Stimulated activated CD4-positive, alpha-beta T cell treated with anti-CD3 and anti-CD28 coated beads, Interleukin-2, amount 100 ng/mL, for 48 hours (primary cell): Measurements from ENCODE around the gene STING1.
"Not testable (repeated sequence)": the region's sequence is repeated elsewhere in the genome, so short reads cannot be mapped to it uniquely, and the experiment has no call there.

Source experiments
- DNase-seq, 2 donors: peaks; one replicate each; pipeline ENCODE4 v3.0.0-alpha.2; 2020

Gene STING1

GRCh38 chr5:139461176-139461575, 21.4 kb downstream of the STING1 start:
- DNase-seq: no peak

GRCh38 chr5:139460455-139460854, 22.1 kb downstream of the STING1 start:
- DNase-seq: no peak

GRCh38 chr5:139459451-139459934, 23.1 kb downstream of the STING1 start:
- no peak for DNase-seq

GRCh38 chr5:139458580-139459407, 23.8 kb downstream of the STING1 start:
- DNase-seq: peak; percentile 58 to 60

DNA sequence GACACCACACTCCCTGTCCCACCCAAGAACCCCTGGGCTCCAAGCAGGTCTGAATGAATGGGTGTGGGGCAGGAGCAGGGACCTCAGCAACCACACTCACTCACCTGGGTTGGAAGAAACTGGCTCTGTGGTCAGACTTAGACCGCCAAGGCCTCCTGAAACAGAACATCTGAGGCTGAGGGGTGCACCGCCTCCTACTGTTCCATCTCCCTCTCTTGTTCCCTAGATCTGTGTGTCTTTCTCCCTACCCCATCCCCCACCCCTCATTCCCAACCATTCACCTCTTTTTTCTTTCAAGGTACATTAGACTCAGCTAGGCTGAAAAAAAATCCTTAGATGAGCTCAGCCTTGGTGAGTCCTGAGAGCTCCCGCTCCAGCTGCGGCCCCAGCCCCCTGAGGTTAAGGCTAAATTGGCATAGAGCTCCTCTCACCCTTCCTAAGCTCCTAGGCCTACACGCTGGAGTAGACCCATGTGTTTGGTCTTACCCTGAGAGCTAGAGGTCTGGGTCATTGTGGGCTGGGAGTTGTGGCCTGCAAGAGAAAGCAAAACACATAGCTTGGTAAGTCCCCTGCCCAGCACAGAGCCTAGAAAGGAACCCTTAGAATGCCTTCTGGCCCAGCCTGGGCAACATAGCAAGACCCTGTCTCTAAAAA, 24.8 kb downstream of the STING1 start:
- DNase-seq: no peak

DNA sequence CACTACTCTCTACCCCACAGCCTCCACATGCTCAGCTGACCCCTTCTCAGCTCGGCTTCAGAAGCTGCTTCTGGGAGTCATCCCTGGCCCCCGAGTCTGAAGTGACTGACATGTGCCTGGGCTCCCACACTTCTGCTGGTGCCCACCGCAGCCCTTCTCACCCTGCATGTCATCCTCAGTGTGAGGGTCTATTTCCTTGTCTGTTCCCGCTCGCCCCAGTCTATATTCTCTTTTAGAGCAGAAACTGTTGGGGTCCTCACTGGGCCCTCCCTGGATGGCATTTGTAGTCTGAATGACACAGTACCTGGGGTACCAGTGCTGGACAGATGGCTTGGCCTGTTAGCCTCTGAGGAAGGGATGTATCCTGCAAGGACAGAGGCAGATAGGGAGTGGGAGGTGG, 25.3 kb downstream of the STING1 start:
- DNase-seq: no peak

DNA sequence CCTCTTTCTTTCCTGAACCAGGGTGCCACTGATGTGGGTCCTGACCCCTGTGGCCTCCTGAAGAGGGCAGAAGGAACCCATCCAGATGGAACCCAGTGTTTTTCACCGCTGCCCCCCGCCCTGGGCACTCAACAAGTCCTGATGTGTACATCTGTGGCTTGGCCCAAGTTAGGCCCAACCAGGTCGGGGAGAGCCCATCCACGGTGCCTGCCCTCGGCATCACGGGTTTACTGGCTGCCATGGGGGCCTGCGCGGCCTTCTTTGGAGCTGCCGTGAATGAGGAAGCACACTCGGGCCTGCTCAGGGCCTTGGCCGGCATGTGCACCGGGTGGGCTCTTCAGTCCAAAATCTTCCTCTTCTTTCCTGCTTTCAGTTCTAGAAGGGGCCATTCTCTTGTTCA, 25.8 kb downstream of the STING1 start:
- no peak for DNase-seq

- DNase-seq: no peak
Measured at GRCh38 chr5:139454568-139455290, 27.8 kb downstream of the STING1 start.

GRCh38 chr5:139453683-139454567, 28.6 kb downstream of the STING1 start:
- no peak for DNase-seq

DNA sequence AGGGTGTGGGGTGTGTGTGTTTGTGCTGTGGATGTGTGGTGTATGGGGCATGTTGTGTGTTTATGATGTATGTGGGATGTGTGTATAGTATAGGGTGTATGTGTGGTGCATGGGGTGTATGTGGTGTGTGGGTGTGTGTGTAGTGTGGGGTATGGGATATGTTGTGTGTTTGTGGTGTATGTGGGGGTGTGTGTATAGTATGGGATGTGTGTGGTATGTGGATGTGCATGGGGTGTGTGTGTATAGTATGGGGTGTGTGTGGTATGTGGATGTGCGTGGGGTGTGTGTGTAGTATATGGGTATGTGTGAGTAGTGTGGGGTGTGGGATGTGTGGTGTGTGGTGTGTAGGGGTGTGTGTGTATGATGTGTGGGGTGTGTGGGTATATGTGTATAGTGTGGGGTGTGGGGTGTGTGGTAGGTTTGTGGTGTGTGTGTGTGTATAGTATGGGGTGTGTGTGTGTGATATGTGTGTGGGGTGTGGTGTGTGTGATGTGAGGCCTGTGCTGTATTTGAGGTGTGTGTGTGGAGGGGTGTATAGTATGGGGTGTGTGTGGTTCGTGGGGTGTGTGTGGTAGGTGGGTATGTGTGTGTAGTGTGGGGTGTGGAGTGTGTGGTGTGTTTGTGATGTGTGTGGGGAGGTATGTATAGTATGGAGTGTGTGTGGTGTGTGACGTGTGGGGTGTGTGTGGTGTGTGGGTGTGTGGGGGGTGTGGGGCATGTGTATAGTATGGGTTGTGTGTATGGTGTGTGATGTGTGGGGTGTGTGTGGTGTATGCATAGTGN, 30.5 kb downstream of the STING1 start:
- DNase-seq: no peak

- DNase-seq: no peak
Measured at GRCh38 chr5:139451176-139451575, 31.4 kb downstream of the STING1 start.

DNA sequence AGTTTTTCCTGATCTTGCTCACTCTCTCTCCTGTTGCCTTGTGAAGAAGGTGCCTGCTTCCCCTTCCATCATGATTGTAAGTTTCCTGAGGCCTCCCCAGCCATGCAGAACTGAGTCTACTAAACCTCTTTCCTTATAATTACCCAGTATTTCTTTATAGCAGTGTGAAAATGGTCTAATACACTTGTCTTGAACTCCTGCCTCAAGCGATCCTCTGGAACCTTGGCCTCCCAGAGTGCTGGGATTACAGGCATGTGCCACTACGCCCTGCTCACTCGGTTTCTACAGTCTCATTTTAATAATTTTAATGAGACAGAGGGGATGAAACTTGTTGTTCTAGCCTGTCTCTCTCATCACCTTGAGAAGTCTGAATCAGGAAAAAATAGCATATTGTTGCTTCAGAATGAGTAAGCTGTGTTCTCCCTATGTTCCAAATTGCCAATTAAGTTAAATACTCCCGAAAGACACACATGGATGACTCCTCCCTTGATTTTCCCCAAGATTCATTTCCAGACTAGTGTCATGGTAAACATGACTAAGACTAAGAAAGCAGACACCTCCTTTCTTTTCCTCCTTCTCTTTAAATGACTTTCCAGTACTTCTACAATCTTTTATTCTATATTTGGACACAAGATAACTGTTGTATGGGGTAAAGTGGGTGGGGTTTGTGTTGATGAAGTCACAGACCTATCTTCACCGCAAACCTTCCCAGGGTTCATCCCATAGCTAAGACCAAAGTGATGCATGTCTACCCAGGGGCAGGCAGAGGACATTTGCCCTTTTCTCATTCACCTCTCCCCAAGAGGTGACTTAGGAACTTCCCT, 35.4 kb downstream of the STING1 start:
- no peak for DNase-seq

- no peak for DNase-seq
Measured at GRCh38 chr5:139445325-139446170, 37.0 kb downstream of the STING1 start.

- DNase-seq: no peak
Measured at GRCh38 chr5:139443831-139444453, 38.6 kb downstream of the STING1 start.

- not testable (repeated sequence) for DNase-seq
Measured at GRCh38 chr5:139440416-139440815, 42.1 kb downstream of the STING1 start.

DNA sequence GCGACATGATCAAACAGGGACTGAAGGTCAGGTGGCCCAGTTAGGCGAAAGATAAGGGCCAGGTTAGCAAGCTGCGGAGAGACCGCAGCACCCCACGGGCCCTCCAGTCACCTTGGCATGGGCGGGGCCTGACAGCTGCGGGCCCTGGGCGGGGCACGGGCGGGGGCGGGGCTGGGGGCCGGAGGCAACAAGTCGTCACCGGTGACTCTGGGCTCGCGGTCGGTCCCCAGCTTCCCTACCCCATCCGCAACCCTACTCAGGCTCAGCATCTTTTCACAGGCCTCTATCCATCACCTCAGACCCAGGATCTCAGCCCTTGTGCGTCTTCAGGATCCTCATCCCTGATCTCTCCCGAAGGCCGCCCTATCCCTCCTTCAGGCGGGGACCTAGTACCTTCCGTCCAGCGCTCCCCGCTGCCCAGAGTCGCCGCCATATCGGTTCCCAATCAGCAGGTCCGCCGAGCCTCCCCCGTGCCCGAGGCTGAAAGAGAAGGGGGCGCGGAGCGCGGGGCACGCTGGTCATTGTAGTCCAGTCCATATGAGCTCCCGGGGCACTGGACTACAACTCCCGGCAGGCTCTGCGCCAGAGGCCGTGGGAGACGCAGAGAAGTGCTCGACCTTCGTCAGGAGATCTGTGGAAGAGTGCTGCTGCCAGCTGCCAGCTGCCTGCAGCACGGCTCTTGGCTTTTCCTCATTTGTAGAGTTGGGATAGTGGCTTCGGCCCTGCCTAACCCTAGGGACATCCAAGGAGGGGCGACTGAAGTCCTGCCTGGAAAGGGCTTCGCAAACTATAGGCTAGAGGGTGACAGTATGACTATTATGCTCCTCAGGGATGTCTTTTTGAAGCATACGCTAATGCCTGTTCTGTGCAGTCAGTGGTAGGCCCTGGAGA, 43.3 kb downstream of the STING1 start, which contains the start of gene DNAJC18:
DNAJC18 (minus strand) TSS at position 513 of the 891 bp plus-strand sequence; CDS start at position 433, 80 bp downstream.
- DNase-seq: peak; percentile 85 to 86

DNA sequence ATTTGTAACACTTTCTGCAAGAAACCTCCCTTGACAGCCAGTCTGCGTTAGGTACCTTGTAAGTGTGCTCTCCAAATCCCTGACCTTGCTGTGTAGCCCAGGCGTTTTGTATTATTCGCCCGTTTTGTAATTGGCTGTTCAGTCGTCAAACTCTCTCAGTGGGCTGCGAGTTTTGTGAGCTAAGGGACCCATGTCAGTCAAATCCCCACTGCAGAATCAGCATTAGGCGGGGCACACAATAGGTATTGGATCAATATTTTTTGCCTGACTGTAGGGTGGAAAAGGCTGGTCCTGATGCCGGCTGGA, 43.9 kb downstream of the STING1 start:
- no peak for DNase-seq

DNA sequence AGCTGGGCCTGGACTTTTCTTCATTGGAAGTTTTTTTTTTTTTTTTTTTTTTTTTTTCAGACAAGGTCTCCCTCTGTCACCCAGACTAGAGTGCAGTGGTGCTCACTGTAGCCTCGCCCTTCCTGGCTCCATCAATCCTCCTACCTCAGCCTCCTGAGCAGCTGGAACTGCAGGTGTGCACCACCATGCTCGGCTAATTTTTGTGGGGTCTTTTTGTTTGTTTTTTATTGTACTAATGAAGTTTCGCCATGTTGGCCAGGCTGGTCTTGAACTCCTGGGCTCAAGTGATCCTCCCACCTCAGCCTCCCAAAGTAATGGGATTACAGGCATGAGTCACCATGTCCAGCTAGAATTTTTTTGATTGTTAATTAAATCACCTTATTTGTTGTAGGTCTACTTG, 46.9 kb downstream of the STING1 start:
- DNase-seq: no peak
